T-cell (primary cell): Measurements from ENCODE around the gene RNF144A. TPM values are rescaled to one million over a fixed set of nuclear protein-coding genes. Genes with fewer than 3 reads are reported as not detected.

Experiments used
- ATAC-seq, 4 experiments: fragments of 200-7000 bp in 3 of 4; fragments of 150-1000 bp in 1 of 4; cut with Tn5 transposase; replicated peaks in 1 of 4; 1 replicate in 3 of 4; 2 replicates in 1 of 4; pipeline ENCODE4 v1.10.0; 2021; ENCODE audit warnings: moderate library complexity in 3 of 4, mild to moderate bottlenecking in 2 of 4, moderate number of reproducible peaks in 1 of 4
- CTCF ChIA-PET, 2 donors: fragments of 300-600 bp; sonication (Branson Sonifier 250); formaldehyde crosslinking; loops; one replicate each; lab custom pipeline; 2022; ENCODE audit warnings: antibody characterized with exemption in 2 of 2; lab: Charles Lee
- POLR2A ChIA-PET, 2 donors: fragments of 300-600 bp; sonication (Branson Sonifier 250); formaldehyde crosslinking; loops; one replicate each; lab custom pipeline; 2022; ENCODE audit warnings: antibody characterized with exemption in 2 of 2; lab: Charles Lee
- DNase-seq, 35 experiments: peaks; one replicate each; pipeline versions ENCODE4 v3.0.0 to v3.0.0-alpha.2; 2013 to 2023
- H3K27ac ChIP-seq: one replicate; pipeline ENCODE4 v1.5.1; 2013; ENCODE audit warnings: low read length
- H3K27me3 ChIP-seq, 2 experiments: replicated peaks in 1 of 2; 1 replicate in 1 of 2; 2 replicates in 1 of 2; pipeline versions ENCODE4 v1.6.1 to v1.7.0; 2013; ENCODE audit warnings: low read length in 1 of 2, mixed read lengths in 1 of 2; ENCODE audit not compliant: control insufficient read depth in 2 of 2, insufficient read depth in 2 of 2; ENCODE audit errors: extremely low read depth in 1 of 2
- H3K36me3 ChIP-seq, 2 donors: 1 replicate in 1 of 2; 2 replicates in 1 of 2; pipeline versions ENCODE4 v1.6.1 to v1.7.0; 2013; ENCODE audit warnings: low read length in 1 of 2; ENCODE audit not compliant: control insufficient read depth in 2 of 2, insufficient read depth in 1 of 2; ENCODE audit errors: extremely low read depth in 1 of 2
- H3K4me1 ChIP-seq, 2 experiments: 1 replicate in 1 of 2; 2 replicates in 1 of 2; pipeline versions ENCODE4 v1.6.1 to v1.7.0; 2013; ENCODE audit warnings: low read length in 2 of 2, mixed read lengths in 1 of 2; ENCODE audit not compliant: insufficient read depth in 2 of 2, control insufficient read depth in 1 of 2; ENCODE audit errors: extremely low read depth in 1 of 2
- H3K4me3 ChIP-seq, 2 donors: 1 replicate in 1 of 2; 2 replicates in 1 of 2; pipeline versions ENCODE4 v1.5.1 to v1.7.0; 2013; ENCODE audit warnings: mild to moderate bottlenecking in 2 of 2, low read length in 1 of 2, moderate library complexity in 1 of 2; ENCODE audit not compliant: control insufficient read depth in 1 of 2; ENCODE audit errors: extremely low read depth in 1 of 2
- H3K9me3 ChIP-seq: 2 replicates; pipeline ENCODE4 v1.7.0; 2013
- H3K27ac Mint-ChIP-seq, 2 donors: one replicate each; pipeline ENCODE4 v1.8.0; 2020 to 2021; ENCODE audit warnings: mild to moderate bottlenecking in 2 of 2, mixed read lengths in 2 of 2
- H3K27me3 Mint-ChIP-seq, 2 donors: one replicate each; pipeline ENCODE4 v1.8.0; 2021 to 2022; ENCODE audit warnings: mixed read lengths in 2 of 2
- H3K36me3 Mint-ChIP-seq: one replicate; pipeline ENCODE4 v1.8.0; 2021; ENCODE audit warnings: mixed read lengths
- H3K4me1 Mint-ChIP-seq, 3 donors: one replicate each; pipeline ENCODE4 v1.8.0; 2020 to 2022; ENCODE audit warnings: mixed read lengths in 3 of 3, mild to moderate bottlenecking in 1 of 3
- H3K4me3 Mint-ChIP-seq, 3 donors: one replicate each; pipeline ENCODE4 v1.8.0; 2020 to 2022; ENCODE audit warnings: mild to moderate bottlenecking in 3 of 3, mixed read lengths in 3 of 3, moderate library complexity in 3 of 3
- H3K9me3 Mint-ChIP-seq, 3 donors: one replicate each; pipeline ENCODE4 v1.8.0; 2020 to 2022; ENCODE audit warnings: mixed read lengths in 3 of 3
- WGBS: methylation state at CpG from one replicate; pipeline ENCODE4 v1.1.5; 2013; ENCODE audit warnings: missing lambda C conversion rate; ENCODE audit not compliant: insufficient coverage; 5-methylcytosine and 5-hydroxymethylcytosine counted together
- total RNA-seq, 35 experiments: library from RNA in 6 of 35; stranded (reverse) in 6 of 35; fragments of 120-200 nt in 1 of 35; gene quantifications; one replicate each; pipeline versions ENCODE4 v1.2.1 to v1.2.4 and lab custom pipeline; 2013 to 2026

The RNF144A gene
- total RNA-seq, 5 donors from 2014 or later (not counting 1 experiment from before 2014, with no cell fraction given), result 46.3 to 93.1 (median 79.9) TPM

DNA sequence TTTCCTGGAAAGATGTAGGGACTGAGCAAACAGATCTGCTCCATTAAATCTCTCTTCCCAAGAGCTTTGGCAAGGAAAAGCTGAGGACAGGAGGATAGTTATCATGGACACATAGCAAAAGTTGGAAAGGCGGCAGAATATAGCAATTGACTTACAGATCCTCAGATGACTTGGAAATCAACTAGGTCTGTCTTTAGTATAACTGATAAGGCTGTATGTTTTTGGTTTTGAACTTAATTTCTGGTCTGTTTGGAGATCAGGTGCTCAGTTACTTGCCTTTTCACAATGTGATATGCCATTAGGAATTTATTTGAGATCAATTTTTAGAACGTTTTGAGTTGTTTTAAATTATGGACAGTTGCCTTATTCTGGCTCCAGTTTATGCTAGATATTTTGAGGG is 31.7 kb upstream of the RNF144A start:
- ATAC-seq (no peak), DNase-seq (no peak)
- H3K27ac ChIP-seq, result no peak overlapping the region
- H3K27me3 ChIP-seq, result no peaks in the 10 kb centered on the region
- peaks cover 0 to 7% of the 10 kb centered on the region in 2 donors for H3K36me3 ChIP-seq
- Mint-ChIP-seq H3K27ac (no peak overlapping the region), H3K36me3 (peaks cover 51% of the 10 kb centered on the region), H3K9me3 (no peaks in the 10 kb centered on the region), H3K4me3 (no peak overlapping the region), H3K27me3 (no peaks in the 10 kb centered on the region), H3K4me1 (peaks cover 18 to 30% (median 22%) of the 10 kb centered on the region in 3 donors)
- H3K9me3 ChIP-seq, result no peaks in the 10 kb centered on the region
- no peak overlapping the region for H3K4me3 ChIP-seq
- CTCF ChIA-PET, result no interaction called here
- WGBS, result no CpG with 5 or more reads among the region's 2 CpGs
- POLR2A ChIA-PET, result interaction anchor here in 1 of 2 donors (0.7 kb wide), 1 partner anchor 24 kb away, joined by 3 read pairs; no protein-coding TSS in a partner anchor
- H3K4me1 ChIP-seq, result peaks cover 9 to 11% of the 10 kb centered on the region in 2 experiments

DNA sequence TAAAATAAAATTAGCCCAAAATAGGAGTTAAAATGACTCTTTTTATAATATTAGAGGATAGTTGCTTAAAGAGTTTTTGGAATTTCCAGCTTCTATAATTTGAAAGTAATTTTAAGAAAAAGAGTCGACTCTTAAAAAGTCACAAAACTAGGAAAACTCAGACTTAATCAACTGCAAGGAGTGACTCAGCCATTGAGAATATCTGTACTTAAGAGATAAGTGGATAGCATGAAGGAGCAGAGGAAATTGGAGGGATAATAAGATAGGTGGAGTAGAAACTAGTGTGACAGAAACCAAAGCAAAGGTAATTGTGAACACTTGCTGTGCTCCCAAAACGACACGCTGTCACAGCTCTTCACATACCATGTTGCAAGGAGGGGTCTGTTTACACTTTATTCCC is 31.2 kb upstream of the RNF144A start:
- Mint-ChIP-seq H3K27me3 (no peaks in the 10 kb centered on the region), H3K27ac (peak overlapping the region in 1 of 2 donors; percentile 22), H3K9me3 (no peaks in the 10 kb centered on the region), H3K36me3 (peaks cover 53% of the 10 kb centered on the region), H3K4me3 (no peak overlapping the region), H3K4me1 (peaks cover 15 to 27% (median 18%) of the 10 kb centered on the region in 3 donors)
- WGBS, result no CpG with 5 or more reads among the region's 3 CpGs
- ChIA-PET CTCF (no interaction called here), POLR2A (interaction anchor here in 1 of 2 donors (0.7 kb wide), 1 partner anchor 24 kb away, joined by 3 read pairs; no protein-coding TSS in a partner anchor)
- Histone ChIP-seq H3K27ac (no peak overlapping the region), H3K9me3 (no peaks in the 10 kb centered on the region), H3K4me3 (no peak overlapping the region), H3K4me1 (peaks cover 8 to 9% of the 10 kb centered on the region in 2 experiments), H3K27me3 (no peaks in the 10 kb centered on the region), H3K36me3 (peaks cover 0 to 7% of the 10 kb centered on the region in 2 donors)
- DNase-seq, result no peak
- no peak for ATAC-seq

DNA sequence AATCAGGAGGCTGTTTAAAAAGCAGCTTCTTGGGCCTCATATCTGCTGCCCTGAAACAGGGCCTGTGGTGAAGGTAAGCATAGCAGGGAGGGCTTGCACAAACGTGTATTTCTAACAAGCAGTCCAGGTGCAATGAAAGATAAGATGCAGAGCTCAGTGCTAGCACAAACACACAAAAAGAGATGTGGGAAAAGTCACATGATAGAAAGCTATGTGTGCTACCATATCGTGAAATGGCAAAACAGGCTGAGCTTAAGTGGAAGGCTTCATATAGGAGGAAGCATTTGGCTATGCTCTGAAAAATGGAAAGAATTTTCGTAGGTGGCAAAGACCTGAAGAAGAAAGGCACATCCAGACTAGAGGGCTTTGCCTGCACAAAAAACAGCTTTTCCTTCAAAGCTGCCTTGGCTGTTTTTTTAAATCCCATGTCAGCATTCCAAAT is 29.4 kb upstream of the RNF144A start:
- DNase-seq (no peak), ATAC-seq (no peak)
- no peak overlapping the region for H3K4me3 Mint-ChIP-seq
- peaks cover 0 to 9% (median 0%) of the 10 kb centered on the region in 3 donors for H3K4me1 Mint-ChIP-seq
- Histone ChIP-seq H3K27ac (no peak overlapping the region), H3K9me3 (no peaks in the 10 kb centered on the region), H3K27me3 (no peaks in the 10 kb centered on the region), H3K4me3 (no peak overlapping the region), H3K4me1 (no peaks in the 10 kb centered on the region), H3K36me3 (peaks cover 0 to 7% of the 10 kb centered on the region in 2 donors)
- ChIA-PET POLR2A (interaction anchor here in 1 of 2 donors (0.5 kb wide), 1 partner anchor 95 kb away, joined by 3 read pairs; no protein-coding TSS in a partner anchor), CTCF (interaction anchor here in 1 of 2 donors (0.9 to 1.6 kb wide), 2 partner anchors 9 to 157 kb away, joined by 3 to 4 read pairs; no protein-coding TSS in a partner anchor)
- peaks cover 47% of the 10 kb centered on the region for H3K36me3 Mint-ChIP-seq
- no peak overlapping the region for H3K27ac Mint-ChIP-seq
- no peaks in the 10 kb centered on the region for H3K27me3 Mint-ChIP-seq
- no peaks in the 10 kb centered on the region for H3K9me3 Mint-ChIP-seq
- WGBS, result 89% methylated on average over 3 of the region's 3 CpGs

DNA sequence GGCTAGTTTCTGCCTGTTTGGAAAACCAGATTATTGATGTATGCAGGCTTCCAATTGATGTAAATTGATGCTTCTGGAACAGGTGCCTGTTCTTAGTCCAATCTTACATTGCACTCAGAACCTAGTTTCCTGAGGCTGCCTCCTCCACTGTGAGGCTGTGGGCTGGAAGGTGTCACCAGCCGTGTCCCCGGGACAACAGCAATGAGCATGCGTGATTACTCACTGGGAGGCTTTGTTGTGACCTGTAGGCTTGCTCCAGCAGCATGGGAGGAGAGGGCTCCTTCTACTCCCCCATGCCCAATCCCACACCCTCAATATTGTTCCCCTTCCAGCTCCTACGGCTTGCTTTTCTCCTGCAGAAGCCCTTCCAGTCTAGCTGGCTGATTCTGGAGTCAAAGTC is 28.5 kb upstream of the RNF144A start:
- ChIA-PET POLR2A (no interaction called here), CTCF (interaction anchor here in 1 of 2 donors (1.6 kb wide), 1 partner anchor 8 kb away, joined by 4 read pairs; no protein-coding TSS in a partner anchor)
- DNase-seq, result no peak
- Histone ChIP-seq H3K36me3 (peaks cover 0 to 7% of the 10 kb centered on the region in 2 donors), H3K27ac (no peak overlapping the region), H3K9me3 (no peaks in the 10 kb centered on the region), H3K4me1 (no peaks in the 10 kb centered on the region), H3K27me3 (no peaks in the 10 kb centered on the region), H3K4me3 (no peak overlapping the region)
- Mint-ChIP-seq H3K27ac (peak overlapping the region; percentile 12 to 82), H3K36me3 (peaks cover 44% of the 10 kb centered on the region), H3K4me1 (peaks cover 0 to 5% (median 0%) of the 10 kb centered on the region in 3 donors), H3K9me3 (no peaks in the 10 kb centered on the region), H3K4me3 (no peak overlapping the region), H3K27me3 (no peaks in the 10 kb centered on the region)
- no CpG with 5 or more reads among the region's 4 CpGs for WGBS
- ATAC-seq, result no peak

DNA sequence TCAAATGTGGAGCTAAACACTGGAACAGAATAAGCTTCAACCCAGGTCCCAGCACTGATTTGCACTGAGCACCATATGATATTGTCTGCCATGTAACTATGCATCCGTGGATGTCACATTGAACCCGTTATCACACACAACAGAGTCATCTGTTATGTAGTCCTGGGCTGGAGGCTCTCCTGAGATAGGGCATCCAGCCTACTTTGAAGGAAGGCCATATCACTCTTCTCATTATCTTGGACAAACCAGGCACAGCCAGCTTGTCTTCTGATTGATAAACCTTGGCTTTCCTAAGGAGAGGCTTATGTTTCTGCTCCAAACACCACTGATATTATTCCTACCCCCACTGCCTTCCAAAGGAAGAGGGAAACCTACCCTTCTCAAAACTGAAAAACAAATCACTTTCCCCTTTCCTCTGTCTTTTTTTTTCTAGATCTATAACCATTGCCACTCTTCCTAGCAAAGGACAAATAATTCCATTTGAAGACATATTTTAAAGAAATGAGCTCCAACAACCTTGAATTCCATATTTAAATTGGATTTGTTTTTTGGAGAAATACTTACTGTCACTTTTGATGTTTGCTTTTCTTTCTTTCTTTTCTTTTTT is 23.2 kb upstream of the RNF144A start:
- no peaks in the 10 kb centered on the region for H3K9me3 ChIP-seq
- Mint-ChIP-seq H3K27ac (peak overlapping the region; percentile 50 to 71), H3K27me3 (no peaks in the 10 kb centered on the region), H3K36me3 (peaks cover 39% of the 10 kb centered on the region), H3K4me1 (peaks cover 7 to 12% (median 11%) of the 10 kb centered on the region in 3 donors), H3K9me3 (no peaks in the 10 kb centered on the region), H3K4me3 (no peak overlapping the region)
- ChIA-PET CTCF (interaction anchor here (0.6 to 2.2 kb wide), 10 partner anchors 16 to 164 kb away, joined by 3 to 8 read pairs (median 4); no protein-coding TSS in a partner anchor), POLR2A (no interaction called here)
- no peak overlapping the region for H3K4me3 ChIP-seq
- H3K27ac ChIP-seq, result no peak overlapping the region
- H3K36me3 ChIP-seq, result no peaks in the 10 kb centered on the region
- H3K27me3 ChIP-seq, result no peaks in the 10 kb centered on the region
- ATAC-seq (no peak), DNase-seq (no peak)
- no peaks in the 10 kb centered on the region for H3K4me1 ChIP-seq
- WGBS, result 62% methylated on average over 2 of the region's 2 CpGs

DNA sequence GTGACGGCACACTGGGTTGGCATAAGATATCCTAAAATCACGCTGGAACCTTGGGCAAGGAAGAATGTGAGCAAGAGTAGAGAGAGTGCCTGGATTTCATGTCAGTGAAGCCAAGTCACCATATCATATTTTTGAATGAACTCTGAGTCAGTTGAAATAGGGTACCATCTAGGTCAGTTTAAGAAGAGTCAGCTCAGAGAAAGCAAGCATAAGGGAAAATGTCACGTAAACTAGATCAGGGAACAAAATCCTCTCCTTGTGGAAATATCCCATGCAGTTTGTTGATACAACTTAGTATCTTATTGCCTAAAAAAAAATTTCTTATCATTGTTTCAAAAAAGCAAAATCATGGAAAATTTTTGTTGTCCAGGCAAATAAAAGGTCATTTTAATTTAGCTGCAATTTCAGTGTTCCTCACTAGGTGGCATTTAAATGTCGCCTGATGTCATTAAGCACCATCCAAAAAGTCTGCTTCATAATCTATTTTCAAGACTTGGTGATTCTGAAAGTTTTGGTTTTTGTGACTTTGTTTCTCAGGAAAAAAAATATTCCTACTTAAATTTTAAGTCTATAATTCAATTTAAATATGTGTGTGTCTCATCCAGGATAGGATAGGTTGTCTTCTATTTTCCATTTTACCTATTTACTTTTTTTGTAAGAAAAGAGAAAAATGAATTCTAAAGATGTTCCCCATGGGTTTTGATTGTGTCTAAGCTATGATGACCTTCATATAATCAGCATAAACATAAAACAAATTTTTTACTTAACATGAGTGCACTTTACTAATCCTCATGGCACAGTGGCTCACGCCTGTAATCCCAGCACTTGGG is 20.1 kb upstream of the RNF144A start:
- H3K27ac ChIP-seq, result no peak overlapping the region
- peaks cover 5 to 8% (median 6%) of the 10 kb centered on the region in 3 donors for H3K9me3 Mint-ChIP-seq
- no peaks in the 10 kb centered on the region for H3K9me3 ChIP-seq
- no peaks in the 10 kb centered on the region for H3K27me3 ChIP-seq
- POLR2A ChIA-PET, result interaction anchor here in 1 of 2 donors (1.1 kb wide), 1 partner anchor 19 kb away, joined by 5 read pairs; no protein-coding TSS in a partner anchor
- ATAC-seq, result peak in 3 of 4 experiments; percentile 36 to 55 (median 45)
- CTCF ChIA-PET, result interaction anchor here (0.6 to 3.4 kb wide), 27 partner anchors 9 to 723 kb away, joined by 3 to 28 read pairs (median 4); partner anchors contain the start of genes RNF144A (in 2 of the 2) and RSAD2 (in 2 of the 2)
- no peak overlapping the region for H3K4me3 Mint-ChIP-seq
- peaks cover 15 to 23% (median 16%) of the 10 kb centered on the region in 3 donors for H3K4me1 Mint-ChIP-seq
- H3K27me3 Mint-ChIP-seq, result no peaks in the 10 kb centered on the region
- no peaks in the 10 kb centered on the region for H3K36me3 ChIP-seq
- peak overlapping the region; percentile 23 to 75 for H3K27ac Mint-ChIP-seq
- 100% methylated on average over 2 of the region's 5 CpGs for WGBS
- H3K4me1 ChIP-seq, result no peaks in the 10 kb centered on the region
- H3K36me3 Mint-ChIP-seq, result peaks cover 41% of the 10 kb centered on the region
- no peak overlapping the region for H3K4me3 ChIP-seq
- DNase-seq, result peak in 1 of 35 experiments; percentile 72
